HG03457 (cell line): ENCODE measurements around the gene HERC6.
"Not testable (repeated sequence)": the region's sequence is repeated elsewhere in the genome, so short reads cannot be mapped to it uniquely, and the experiment has no call there.

Experiments
- ATAC-seq: cut with Tn5 transposase; IDR thresholded peaks from one replicate; pipeline ENCODE4 v1.9.1; 2021; ENCODE audit warnings: moderate number of reproducible peaks; ENCODE audit not compliant: unreplicated experiment

HERC6 gene

GRCh38 chr4:88446124-88446523, 67.5 kb downstream of the HERC6 start:
- ATAC-seq = no peak

DNA sequence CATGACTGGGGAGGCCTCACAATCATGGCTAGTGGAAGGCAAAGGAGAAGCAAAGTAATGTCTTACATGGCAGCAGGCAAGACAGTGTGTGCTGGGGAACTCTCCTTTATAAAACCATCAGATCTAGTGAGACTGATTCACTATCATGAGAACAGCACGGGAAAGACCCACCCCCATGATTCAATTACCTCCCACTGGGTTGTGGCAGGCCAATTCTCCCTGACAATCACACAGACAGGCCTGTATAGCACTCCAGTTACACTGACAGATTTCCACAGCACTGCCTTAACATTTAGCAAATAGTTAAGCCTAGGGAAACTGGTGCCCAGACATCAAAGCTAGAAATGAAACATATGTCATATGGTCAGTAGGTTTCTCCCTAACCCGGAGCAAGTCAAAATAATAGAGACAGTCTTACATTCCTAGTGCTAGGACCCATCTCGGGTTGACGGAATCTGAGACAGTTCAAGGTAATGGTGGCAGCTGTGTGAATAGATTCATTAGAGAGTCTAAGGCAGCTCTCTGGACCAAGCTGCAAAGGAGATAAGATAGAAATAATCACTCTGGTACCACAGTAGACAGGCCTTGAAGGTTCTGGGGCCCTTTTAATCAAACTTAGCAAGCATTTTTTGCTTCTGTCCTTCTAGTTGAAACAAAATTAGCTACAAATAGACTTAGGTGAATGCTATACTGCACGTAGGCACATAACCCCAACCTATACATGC, 68.9 kb downstream of the HERC6 start:
- ATAC-seq = no peak

GRCh38 chr4:88448211-88448765, 69.6 kb downstream of the HERC6 start:
- ATAC-seq = not testable (repeated sequence)

GRCh38 chr4:88448889-88449288, 70.2 kb downstream of the HERC6 start:
- ATAC-seq = no peak

DNA sequence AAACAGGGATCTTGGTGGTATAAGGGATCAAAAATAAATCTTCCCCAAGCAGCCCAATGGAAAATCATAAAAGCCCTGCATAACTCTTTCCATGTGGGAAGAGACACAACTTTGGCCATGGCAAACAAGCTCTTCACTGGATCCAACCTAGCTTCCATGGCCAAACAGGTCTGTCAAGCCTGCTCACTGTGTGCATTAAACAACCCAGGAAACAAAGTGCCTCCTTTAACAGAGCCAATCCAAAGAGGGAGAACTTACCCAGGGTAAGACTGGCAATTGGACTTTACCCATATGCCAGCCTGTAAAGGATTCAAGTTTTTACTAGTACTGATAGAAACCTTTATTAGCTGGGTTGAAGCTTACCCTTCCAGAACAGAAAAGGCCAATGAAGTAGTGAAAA, 70.6 kb downstream of the HERC6 start:
- no peak for ATAC-seq

- no peak for ATAC-seq
These were observed 72.6 kb downstream of the HERC6 start for GRCh38 chr4:88451205-88451604.

DNA sequence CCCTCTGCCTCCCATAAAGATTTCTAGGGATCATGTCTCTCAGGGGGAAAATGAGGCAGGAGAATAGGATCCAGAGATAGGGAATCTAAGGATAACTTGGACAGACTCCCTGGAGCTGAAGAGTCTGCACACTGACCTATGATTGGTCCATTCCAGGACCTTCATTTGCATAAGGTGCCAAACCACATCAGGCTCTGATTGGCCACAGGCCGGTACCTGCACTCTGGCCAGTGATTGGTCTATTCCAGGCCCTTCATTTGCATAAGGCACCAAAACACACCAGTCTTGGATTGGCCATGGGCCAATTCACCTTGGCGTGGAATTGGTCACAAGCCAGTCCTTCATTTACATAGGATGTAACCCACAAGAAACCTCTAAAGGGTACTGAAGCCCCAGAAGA, 74.3 kb downstream of the HERC6 start:
- ATAC-seq = no peak

DNA sequence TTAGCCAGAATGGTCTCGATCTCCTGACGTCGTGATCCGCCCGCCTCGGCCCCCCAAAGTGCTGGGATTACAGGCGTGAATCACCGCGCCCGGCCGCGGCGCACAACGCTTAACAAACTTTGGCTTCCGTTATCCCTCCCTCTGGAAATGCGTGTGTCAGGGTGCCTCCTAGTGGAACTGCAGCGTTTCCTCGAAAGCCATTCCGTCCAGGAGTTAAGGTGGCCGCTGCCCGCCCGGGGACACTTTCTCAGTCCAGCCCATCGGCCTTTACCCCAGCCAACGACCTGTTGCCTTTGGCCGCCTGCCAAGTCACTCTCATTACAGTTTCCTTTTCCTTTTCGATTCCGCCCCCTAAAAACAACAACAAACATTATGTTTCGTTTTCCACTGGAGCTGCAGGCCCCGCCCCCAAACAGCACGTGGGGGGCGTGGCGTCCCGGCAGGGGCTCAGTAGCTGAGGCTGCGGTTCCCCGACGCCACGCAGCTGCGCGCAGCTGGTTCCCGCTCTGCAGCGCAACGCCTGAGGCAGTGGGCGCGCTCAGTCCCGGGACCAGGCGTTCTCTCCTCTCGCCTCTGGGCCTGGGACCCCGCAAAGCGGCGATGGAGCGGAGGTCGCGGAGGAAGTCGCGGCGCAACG, 78.1 kb downstream of the HERC6 start, which contains the start of gene HERC5:
HERC5 (plus strand) TSS at position 450 of the 637 bp plus-strand sequence; CDS start at position 601, 151 bp downstream.
- peak; percentile 88 for ATAC-seq

DNA sequence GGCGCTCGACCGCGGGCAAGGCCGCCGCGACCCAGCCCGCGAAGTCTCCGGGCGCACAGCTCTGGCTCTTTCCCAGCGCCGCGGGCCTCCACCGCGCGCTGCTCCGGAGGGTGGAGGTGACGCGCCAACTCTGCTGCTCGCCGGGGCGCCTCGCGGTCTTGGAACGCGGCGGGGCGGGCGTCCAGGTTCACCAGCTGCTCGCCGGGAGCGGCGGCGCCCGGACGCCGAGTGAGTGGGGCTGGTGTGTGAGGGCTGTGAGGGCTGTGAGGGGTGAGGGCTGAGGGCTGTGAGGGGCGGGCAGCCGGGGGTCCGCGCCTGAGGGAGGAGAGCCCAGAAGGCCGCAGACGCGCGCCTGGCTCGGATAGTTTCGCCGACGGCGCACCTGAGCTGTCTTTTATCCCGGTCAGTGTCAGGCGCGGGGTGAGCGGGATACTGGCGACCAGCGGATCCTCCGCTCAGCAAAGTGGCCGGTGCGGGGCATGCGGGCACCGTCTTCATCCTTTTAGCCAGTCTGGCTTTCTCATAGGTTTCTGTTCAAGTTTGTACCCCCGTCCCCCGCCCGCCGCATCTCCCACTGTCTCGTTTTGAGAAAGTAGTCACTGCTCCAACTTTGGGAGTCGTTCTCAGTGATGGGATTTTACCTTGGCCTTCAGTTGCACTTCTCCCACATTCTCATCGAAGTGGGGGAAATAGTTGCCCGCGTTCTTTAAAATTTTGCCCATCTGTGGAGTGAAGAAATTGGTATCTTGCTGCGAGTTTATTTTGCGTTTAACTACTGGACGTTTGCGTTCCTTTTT, 78.9 kb downstream of the HERC6 start:
- ATAC-seq = peak; percentile 33

GRCh38 chr4:88458104-88458740, 79.6 kb downstream of the HERC6 start:
- ATAC-seq = no peak

DNA sequence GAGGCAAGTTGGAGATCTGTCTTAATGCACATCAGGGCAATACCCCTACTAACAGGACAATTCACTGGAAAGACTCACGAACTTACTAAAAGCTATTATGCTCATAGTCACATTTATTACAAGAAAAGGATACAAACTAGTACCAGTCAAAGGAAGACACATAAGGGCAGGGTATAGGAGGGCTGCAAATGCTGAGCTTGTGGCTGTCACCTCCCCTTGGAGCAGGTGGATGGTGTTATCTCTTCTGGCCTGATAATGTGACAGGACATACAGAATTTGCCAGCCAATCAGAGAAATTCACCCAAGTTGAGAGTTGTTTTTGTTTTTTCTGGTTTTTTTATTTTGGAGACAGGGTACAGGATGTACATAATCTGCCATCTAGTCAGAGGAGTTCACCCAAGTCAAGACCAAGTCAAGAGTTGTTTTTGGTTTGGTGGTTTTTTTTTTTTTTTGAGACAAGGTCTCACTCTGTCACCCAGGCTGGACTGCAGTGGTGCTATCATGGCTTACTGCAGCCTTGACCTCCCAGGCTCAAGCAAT, 87.1 kb downstream of the HERC6 start:
- ATAC-seq = no peak

DNA sequence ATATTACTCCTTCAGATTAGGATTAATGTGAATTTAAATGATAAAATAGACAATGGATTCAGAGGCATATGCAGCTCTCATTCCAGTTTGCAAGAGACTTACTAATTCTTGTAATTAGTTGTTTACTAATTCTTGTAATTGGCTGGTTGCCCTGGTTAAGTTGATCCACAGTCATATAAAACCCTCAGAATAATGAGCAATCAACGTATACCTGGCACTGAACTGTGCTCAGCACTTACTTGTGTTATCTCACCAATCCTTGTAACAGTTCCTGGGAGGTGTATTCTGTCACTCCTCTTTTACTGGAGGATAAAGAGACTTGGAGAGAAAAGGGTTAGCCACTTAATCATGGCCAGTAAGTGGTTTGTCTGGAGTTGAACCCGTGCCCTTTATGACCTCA, 88.7 kb downstream of the HERC6 start:
- no peak for ATAC-seq

DNA sequence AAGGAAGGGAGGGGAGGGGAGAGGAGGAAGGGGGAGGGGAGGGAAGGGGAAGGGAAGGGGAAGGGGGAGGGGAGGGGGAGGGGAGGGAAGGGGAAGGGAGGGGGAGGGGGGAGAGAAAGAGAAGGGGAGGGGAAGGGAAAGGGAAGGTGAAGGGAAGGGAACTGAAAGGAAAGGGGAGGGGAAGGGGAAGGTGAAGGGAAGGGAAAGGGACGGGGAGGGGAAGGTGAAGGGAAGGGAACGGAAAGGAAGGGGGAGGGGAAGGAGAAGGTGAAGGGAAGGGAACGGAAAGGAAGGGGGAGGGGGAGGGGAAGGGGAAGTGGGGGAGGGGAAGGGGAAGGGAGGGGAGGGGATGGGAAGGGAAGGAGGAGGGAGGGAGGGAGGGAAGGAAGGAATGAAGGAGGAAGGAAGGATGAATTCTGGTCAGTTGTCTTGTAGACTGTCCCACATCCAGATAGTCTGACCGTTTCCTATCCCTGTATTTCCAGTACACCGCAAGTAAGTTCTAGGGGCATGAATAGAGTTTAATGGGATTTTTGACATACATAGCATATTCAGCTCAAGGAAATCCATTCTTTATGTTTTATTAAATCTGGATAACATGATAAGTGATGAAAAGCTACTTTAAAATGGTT, 98.7 kb downstream of the HERC6 start:
- ATAC-seq = no peak

DNA sequence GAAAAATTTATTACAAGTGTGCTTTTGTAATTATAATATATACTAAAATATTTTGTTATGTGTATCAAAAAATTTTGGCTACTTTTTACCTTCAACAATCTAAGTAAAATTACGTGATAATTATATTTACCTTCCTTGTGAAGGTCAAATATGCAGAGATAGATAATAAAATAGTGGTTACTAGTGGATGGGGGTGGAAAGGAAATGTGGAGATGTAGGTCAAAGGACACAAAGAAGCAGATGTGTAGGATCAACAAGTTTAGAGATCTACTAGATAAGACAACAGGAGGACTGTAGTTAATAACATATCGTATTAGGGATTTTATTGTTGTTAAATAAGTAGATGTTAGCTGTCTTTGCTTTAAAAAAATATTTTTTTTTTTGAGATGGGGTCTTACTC, 99.6 kb downstream of the HERC6 start:
- ATAC-seq = no peak

DNA sequence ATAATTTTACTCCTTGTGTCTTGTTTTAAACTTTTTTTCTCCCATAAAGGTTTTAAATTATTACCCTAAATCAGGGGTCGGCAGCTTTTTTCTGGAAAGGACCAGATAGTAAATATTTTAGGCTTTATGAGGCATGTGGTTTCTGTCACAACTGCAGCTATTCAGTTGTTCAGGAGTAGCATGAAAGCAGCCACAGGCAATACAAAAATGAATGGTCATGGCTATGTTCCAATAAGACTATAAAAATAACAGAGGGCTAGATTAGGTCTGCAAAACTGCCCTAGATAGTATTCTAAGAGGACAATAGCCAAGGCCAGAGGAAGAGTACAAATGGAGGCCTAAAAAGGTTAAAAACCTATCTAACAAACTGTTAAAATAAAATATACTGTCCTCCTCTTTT, 102.9 kb downstream of the HERC6 start:
- no peak for ATAC-seq

DNA sequence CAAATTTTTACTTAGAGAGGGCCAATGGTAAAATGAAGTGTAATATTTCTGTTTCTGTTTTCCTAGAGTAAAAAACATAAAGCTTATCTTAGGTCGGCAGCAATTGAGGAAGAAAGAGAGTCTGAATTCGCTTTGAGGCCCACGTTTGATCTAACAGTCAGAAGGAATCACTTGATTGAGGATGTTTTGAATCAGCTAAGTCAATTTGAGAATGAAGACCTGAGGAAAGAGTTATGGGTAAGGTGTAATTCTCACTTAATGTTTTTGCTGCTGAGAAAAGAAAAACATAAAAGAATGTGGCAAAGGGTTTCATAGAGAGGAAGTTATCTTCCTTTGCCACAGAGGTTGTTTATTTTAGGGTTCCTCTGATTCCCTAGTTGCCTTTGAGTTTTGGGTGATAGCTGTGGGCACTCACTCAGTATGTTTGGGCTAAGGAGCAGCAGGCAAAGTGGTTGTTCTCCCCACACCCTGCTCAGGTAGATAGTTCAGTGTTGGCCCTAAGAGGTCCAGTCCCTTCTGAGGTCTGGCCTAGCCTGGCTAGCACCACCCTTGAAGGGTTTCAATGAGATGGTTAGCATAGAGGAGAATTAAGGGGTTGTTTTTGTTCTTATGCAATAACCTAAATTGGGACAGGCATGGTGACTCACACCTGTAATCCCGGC, 110.6 kb downstream of the HERC6 start:
- ATAC-seq = no peak
